GM10248 (cell line): ENCODE results near the gene MYPOP.

Experiments
- CTCF ChIA-PET: fragments of 300-600 bp; sonication (Branson Sonifier 250); formaldehyde crosslinking; extraction: SDS; loops from one replicate; lab custom pipeline; 2021; ENCODE audit warnings: antibody characterized with exemption; lab: Yijun Ruan, JAX
- POLR2A ChIA-PET: fragments of 350-650 bp; sonication (Branson Sonifier 250); formaldehyde crosslinking; extraction: SDS; loops from one replicate; lab custom pipeline; 2020; ENCODE audit warnings: antibody characterized with exemption; lab: Yijun Ruan, JAX
- DNase-seq: peaks from one replicate; pipeline ENCODE4 v3.0.0; 2012; ENCODE audit errors: extremely low spot score
- TF ChIP-seq, protein P1 (sequence below): IDR thresholded peaks from 2 replicates; pipeline ENCODE4 v1.5.1; 2012; ENCODE audit warnings: mild to moderate bottlenecking, low read depth; ENCODE audit errors: extremely low read depth, missing control alignments, control extremely low read depth

The MYPOP gene

DNA sequence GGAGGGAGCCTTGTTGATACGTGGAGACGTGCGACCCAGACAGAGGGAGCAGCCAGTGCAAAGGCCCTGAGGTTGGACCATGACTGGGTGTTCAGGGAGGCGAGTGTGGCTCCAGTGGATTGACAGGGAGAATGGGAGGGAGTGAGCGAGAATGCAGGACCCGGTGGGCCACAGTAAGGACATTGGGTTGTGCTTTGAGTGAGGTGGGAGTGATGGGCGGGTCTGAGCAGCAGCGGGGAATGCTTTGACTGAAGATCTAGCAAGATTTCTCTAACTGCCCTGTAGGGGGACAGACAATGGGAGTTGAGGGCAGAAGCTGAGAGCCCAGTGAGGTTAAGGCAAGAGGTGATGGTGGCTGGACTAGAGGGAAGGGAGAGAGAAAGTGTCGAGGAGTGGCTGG is 19.9 kb upstream of the MYPOP start:
- no peak for DNase-seq
- POLR2A ChIA-PET = no interaction called here
- TF ChIP-seq, protein P1, sequence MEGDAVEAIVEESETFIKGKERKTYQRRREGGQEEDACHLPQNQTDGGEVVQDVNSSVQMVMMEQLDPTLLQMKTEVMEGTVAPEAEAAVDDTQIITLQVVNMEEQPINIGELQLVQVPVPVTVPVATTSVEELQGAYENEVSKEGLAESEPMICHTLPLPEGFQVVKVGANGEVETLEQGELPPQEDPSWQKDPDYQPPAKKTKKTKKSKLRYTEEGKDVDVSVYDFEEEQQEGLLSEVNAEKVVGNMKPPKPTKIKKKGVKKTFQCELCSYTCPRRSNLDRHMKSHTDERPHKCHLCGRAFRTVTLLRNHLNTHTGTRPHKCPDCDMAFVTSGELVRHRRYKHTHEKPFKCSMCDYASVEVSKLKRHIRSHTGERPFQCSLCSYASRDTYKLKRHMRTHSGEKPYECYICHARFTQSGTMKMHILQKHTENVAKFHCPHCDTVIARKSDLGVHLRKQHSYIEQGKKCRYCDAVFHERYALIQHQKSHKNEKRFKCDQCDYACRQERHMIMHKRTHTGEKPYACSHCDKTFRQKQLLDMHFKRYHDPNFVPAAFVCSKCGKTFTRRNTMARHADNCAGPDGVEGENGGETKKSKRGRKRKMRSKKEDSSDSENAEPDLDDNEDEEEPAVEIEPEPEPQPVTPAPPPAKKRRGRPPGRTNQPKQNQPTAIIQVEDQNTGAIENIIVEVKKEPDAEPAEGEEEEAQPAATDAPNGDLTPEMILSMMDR = no peak
- CTCF ChIA-PET = no interaction called here

DNA sequence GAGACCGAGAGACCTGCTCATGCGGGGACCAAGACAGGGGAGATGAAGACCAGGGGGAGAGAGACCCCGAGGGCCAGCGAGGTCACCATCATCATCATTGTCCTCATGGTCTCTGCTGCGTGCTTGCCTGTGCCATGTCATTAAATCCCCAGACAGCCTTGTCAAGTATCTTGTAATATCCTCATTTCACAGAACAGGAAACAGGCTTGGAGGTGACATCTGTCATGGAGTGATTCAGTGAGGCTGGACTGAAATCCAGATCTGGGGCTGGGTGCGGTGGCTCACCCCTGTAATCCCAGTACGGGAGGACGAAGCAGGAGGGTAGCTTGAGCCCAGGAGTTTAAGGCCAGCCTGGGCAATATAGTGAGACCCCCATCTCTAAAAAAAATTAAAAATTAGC is 18.0 kb upstream of the MYPOP start:
- POLR2A ChIA-PET = no interaction called here
- CTCF ChIA-PET = no interaction called here
- TF ChIP-seq, protein P1 = no peak
- DNase-seq = no peak

DNA sequence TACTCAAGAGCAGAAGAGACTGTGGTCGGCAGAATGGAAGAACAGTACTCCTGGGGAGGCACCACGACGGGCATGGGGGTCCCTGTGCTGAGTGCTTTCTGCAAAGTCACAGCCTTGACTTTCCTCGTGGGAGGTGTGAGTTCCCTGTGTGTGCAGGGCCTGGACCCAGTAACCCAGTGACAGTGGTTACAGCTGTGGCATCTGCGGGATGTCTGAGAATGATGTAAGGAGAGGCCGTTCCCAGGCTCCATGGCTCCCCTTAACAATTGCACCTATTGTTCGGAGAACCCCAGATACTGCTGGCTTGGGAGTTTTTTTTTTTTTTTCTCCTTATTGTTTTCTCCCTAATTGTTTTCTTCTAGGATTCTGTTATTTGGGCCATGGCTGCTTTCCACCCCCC is 17.3 kb upstream of the MYPOP start:
- DNase-seq = no peak
- CTCF ChIA-PET = no interaction called here
- POLR2A ChIA-PET = no interaction called here
- TF ChIP-seq, protein P1 = no peak

DNA sequence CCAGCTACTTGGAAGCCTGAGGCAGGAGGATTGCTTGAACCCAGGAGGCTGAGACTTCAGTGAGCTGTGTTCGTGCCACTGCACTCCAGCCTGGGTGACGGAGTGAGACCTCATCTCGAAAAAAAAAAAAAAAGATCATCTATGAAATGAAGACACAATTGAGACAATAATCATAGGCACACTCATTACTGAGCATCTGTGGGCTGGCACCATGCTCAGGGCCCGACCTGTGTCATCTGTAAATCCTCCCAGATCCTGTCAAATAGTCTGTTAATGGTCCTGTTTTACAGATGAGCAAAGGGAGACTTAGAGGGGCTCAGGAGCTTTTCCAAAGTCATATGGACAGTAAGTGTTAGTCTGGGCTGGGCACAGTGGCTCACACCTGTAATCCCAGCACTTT is 16.3 kb upstream of the MYPOP start:
- no peak for DNase-seq
- TF ChIP-seq, protein P1 = no peak
- CTCF ChIA-PET = no interaction called here
- POLR2A ChIA-PET = no interaction called here

DNA sequence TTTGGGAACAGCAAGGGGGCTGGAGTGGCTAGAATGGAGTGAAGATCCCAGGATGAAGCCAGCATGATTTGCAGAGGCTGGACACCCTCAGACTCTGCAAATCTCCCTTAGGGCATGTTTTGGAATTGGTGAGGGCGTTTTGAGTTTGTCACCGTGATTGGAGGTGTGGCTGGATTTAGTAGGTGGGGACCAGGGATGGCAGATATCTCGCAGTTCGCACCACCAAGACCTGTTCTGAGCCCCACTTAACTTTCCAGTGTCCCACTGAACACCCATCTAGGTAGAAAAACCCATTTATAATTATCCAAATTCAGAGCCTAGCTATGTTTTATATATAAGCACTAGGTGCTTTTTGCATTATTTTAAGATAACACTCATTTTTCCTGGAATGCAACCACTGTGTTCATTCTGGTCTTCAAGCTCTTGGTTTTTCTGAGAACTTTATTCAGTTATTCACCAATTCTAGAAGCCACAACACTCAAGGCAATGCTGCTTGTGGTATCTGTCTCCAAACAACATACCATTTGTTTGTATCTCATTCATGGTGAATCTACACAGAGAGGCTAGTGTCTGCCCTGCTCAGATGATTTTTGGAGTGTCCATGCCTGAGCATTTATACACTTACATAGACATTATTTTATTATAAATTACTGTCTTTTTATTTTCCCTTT is 15.1 kb upstream of the MYPOP start:
- CTCF ChIA-PET = no interaction called here
- POLR2A ChIA-PET = no interaction called here
- DNase-seq = no peak
- TF ChIP-seq, protein P1 = no peak

DNA sequence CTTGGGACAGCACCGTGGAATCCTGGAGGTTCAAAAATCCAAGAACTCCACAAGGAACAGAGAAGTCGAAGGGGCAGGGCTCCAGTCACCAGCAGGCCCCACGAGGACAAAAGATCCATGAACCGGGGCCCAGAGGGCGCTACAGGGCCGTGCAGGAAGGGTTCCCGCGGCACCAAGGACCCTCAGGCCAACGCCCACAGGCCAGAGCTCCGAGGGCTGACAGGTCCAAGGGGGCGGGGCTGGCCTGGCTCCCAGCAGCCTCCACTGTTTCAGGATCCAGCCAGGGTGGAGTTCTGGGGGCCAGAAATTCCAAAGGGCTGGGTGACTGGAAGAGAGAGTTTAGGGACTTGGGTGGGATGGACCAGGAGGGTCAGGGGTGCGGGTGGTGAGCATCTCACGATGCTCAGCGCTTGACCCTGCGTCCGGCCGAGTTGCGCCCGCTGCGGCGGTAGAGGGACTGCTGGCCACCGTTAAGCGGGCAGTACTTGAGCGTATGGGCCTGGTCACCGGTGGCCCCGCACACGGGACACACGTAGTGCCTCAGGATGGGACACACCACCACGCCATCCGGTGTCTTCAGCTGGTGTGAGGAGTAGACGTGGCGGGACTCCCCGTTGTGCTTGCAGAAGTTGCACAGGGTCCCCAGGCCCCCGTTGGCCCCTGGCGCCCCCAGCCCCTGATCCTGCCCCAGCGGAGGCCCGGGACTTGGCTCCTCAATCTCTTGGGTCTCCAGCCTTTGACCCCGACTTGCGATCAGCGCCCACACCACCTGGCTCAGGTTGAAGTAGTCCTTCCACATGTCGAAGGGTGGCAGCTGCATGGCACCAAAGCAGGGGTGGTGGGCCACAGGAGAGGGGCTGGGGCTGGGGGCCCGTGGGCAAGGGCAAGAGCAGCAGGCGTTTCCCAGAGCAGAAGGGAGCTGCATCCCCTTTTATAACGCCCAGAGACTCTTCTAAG is 11.7 kb upstream of the MYPOP start, which contains the start of gene NANOS2:
TSS of gene NANOS2 (minus strand) at position 905 of the 957 bp plus-strand sequence. CDS start at position 820, 85 bp downstream.
- no peak for DNase-seq
- POLR2A ChIA-PET = no interaction called here
- TF ChIP-seq, protein P1 = peak; percentile 35
- CTCF ChIA-PET = no interaction called here
